Natural killer cell (primary cell): ENCODE results near the gene PPP2R2D. TPM values are rescaled to one million over a fixed set of nuclear protein-coding genes. Genes with fewer than 3 reads are reported as not detected.

Source experiments
- ATAC-seq, 3 donors: fragments of 150-1000 bp in 2 of 3; fragments of 200-7000 bp in 1 of 3; cut with Tn5 transposase; 1 replicate in 1 of 3; 2 replicates in 2 of 3; pipeline ENCODE4 v1.10.0; 2021; ENCODE audit warnings: mild to moderate bottlenecking in 2 of 3, moderate library complexity in 2 of 3
- DNase-seq, 2 donors: peaks; one replicate each; pipeline versions ENCODE4 v3.0.0 to v3.0.0-alpha.2; 2013 to 2021; ENCODE audit warnings: mixed read lengths in 1 of 2
- H3K27ac ChIP-seq: one replicate; pipeline ENCODE4 v1.5.1; 2013; ENCODE audit warnings: mild to moderate bottlenecking, low read length
- H3K27me3 ChIP-seq: one replicate; pipeline ENCODE4 v1.6.1; 2013; ENCODE audit warnings: low read length; ENCODE audit not compliant: control insufficient read depth, insufficient read depth
- H3K36me3 ChIP-seq: one replicate; pipeline ENCODE4 v1.6.1; 2013; ENCODE audit warnings: low read length; ENCODE audit not compliant: control insufficient read depth, insufficient read depth
- H3K4me1 ChIP-seq: one replicate; pipeline ENCODE4 v1.6.1; 2013; ENCODE audit warnings: low read length; ENCODE audit not compliant: control insufficient read depth, insufficient read depth
- H3K4me3 ChIP-seq: one replicate; pipeline ENCODE4 v1.5.1; 2013; ENCODE audit warnings: low read length
- H3K9me3 ChIP-seq: one replicate; pipeline ENCODE4 v1.6.1; 2013; ENCODE audit warnings: low read length; ENCODE audit not compliant: control insufficient read depth, insufficient read depth
- H3K27ac Mint-ChIP-seq, 2 donors: one replicate each; pipeline ENCODE4 v1.8.0; 2022; ENCODE audit warnings: mild to moderate bottlenecking in 2 of 2, mixed read lengths in 2 of 2, moderate library complexity in 1 of 2
- H3K27me3 Mint-ChIP-seq, 2 donors: one replicate each; pipeline ENCODE4 v1.8.0; 2022; ENCODE audit warnings: low read depth in 2 of 2, mixed read lengths in 2 of 2
- H3K36me3 Mint-ChIP-seq: one replicate; pipeline ENCODE4 v1.8.0; 2022; ENCODE audit warnings: mixed read lengths
- H3K4me1 Mint-ChIP-seq, 2 donors: one replicate each; pipeline ENCODE4 v1.8.0; 2022; ENCODE audit warnings: mixed read lengths in 2 of 2
- H3K4me3 Mint-ChIP-seq: one replicate; pipeline ENCODE4 v1.8.0; 2022; ENCODE audit warnings: mild to moderate bottlenecking, moderate library complexity, mixed read lengths
- H3K9me3 Mint-ChIP-seq, 2 donors: one replicate each; pipeline ENCODE4 v1.8.0; 2022; ENCODE audit warnings: mixed read lengths in 2 of 2
- WGBS: methylation state at CpG from one replicate; pipeline ENCODE4 v1.1.7; 2013; ENCODE audit warnings: missing lambda C conversion rate; ENCODE audit not compliant: insufficient coverage; 5-methylcytosine and 5-hydroxymethylcytosine counted together
- intact Hi-C: fragments of 100-400 bp; cut with micrococcal nuclease; formaldehyde crosslinking; loops from one replicate; pipeline ENCODE4 v1.14.2; 2022
- total RNA-seq, 4 donors: library from RNA; stranded (reverse); fragments of 120-200 nt in 1 of 4; gene quantifications; one replicate each; pipeline versions ENCODE4 v1.2.3 to v1.2.4, GENCODE V29; 2013 to 2022
- TF ChIP-seq, protein P1 (sequence below): fragments of 200-600 bp; IDR thresholded peaks from one replicate; pipeline ENCODE4 v1.8.0; 2022; ENCODE audit warnings: antibody characterized with exemption

The PPP2R2D gene
- total RNA-seq, 3 donors from 2014 or later (not counting 1 experiment from before 2014, with no cell fraction given): 28.6 to 39.8 (median 35.8) TPM

DNA sequence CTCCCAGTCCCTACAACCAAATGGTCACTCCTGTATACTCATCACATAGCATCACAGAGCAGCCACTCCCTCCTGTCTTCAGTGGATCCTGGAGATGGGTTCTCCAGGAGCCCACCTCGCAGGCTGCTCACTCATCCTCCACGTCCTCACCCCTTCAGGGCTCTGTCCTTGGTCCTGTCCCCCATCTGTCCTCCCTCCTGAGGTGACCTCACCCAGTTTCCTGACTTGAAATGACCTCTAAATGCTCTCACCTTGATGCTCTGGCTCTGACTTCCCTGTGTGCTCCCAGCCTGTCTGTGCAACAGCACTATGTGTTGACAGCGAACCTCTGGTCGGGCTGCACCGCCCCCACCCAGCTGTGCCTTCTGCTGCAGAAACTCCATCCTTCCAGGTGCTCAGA lies 2.1 kb upstream of the PPP2R2D start:
- TF ChIP-seq, protein P1, sequence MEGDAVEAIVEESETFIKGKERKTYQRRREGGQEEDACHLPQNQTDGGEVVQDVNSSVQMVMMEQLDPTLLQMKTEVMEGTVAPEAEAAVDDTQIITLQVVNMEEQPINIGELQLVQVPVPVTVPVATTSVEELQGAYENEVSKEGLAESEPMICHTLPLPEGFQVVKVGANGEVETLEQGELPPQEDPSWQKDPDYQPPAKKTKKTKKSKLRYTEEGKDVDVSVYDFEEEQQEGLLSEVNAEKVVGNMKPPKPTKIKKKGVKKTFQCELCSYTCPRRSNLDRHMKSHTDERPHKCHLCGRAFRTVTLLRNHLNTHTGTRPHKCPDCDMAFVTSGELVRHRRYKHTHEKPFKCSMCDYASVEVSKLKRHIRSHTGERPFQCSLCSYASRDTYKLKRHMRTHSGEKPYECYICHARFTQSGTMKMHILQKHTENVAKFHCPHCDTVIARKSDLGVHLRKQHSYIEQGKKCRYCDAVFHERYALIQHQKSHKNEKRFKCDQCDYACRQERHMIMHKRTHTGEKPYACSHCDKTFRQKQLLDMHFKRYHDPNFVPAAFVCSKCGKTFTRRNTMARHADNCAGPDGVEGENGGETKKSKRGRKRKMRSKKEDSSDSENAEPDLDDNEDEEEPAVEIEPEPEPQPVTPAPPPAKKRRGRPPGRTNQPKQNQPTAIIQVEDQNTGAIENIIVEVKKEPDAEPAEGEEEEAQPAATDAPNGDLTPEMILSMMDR: no peak
- no peaks in the 10 kb centered on the region for H3K27me3 ChIP-seq
- no peaks in the 10 kb centered on the region for H3K9me3 ChIP-seq
- peak overlapping the region; percentile 30 to 92 for H3K27ac Mint-ChIP-seq
- no peak for ATAC-seq
- H3K4me3 ChIP-seq: no peak overlapping the region
- no peaks in the 10 kb centered on the region for H3K9me3 Mint-ChIP-seq
- WGBS: 92% methylated on average over 5 of the region's 5 CpGs
- no peaks in the 10 kb centered on the region for H3K36me3 Mint-ChIP-seq
- DNase-seq: no peak
- H3K4me3 Mint-ChIP-seq: peak overlapping the region; percentile 89
- intact Hi-C loops: no loop called here
- peaks cover 3% of the 10 kb centered on the region in 2 donors for H3K27me3 Mint-ChIP-seq
- H3K4me1 Mint-ChIP-seq: peaks cover 53 to 63% of the 10 kb centered on the region in 2 donors
- no peak overlapping the region for H3K27ac ChIP-seq
- H3K36me3 ChIP-seq: no peaks in the 10 kb centered on the region
- peaks cover 57% of the 10 kb centered on the region for H3K4me1 ChIP-seq

DNA sequence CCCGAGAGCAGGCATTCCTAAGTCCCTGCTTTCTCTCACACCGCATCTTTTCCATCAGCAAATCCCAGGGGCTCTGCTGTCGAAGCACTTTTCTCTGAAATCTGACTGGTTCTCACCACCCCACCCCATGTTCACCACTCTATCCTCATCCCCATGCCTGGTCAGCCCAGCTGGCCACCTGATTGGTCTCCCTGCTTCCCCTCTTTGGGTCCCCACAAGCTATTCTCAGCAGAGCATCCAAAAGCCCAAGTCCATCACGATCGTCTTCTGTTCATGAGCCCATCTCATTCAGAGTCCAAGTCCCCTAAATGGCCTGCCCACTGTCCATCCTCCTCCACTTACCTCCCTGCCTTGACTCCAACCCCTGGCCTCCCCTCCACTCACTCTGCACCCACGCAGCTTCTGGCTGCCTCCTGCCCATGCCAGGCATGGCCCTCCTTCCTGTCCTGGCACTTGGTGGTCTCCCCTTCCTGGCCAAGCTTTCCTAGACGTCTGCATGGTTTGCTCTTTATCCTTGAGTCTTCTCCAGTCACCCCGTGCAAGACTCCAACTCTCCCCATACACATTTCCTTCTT lies 1.6 kb upstream of the PPP2R2D start:
- DNase-seq (no peak), ATAC-seq (no peak)
- WGBS: 81% methylated on average over 8 of the region's 8 CpGs
- Histone ChIP-seq H3K9me3 (no peaks in the 10 kb centered on the region), H3K27ac (no peak overlapping the region), H3K27me3 (no peaks in the 10 kb centered on the region), H3K4me1 (peaks cover 61% of the 10 kb centered on the region), H3K4me3 (no peak overlapping the region), H3K36me3 (no peaks in the 10 kb centered on the region)
- Mint-ChIP-seq H3K27ac (peak overlapping the region; percentile 86 to 92), H3K9me3 (no peaks in the 10 kb centered on the region), H3K27me3 (no peaks in the 10 kb centered on the region), H3K36me3 (no peaks in the 10 kb centered on the region), H3K4me1 (peaks cover 56 to 68% of the 10 kb centered on the region in 2 donors), H3K4me3 (peak overlapping the region; percentile 89)
- TF ChIP-seq, protein P1: no peak
- intact Hi-C loops: no loop called here

DNA sequence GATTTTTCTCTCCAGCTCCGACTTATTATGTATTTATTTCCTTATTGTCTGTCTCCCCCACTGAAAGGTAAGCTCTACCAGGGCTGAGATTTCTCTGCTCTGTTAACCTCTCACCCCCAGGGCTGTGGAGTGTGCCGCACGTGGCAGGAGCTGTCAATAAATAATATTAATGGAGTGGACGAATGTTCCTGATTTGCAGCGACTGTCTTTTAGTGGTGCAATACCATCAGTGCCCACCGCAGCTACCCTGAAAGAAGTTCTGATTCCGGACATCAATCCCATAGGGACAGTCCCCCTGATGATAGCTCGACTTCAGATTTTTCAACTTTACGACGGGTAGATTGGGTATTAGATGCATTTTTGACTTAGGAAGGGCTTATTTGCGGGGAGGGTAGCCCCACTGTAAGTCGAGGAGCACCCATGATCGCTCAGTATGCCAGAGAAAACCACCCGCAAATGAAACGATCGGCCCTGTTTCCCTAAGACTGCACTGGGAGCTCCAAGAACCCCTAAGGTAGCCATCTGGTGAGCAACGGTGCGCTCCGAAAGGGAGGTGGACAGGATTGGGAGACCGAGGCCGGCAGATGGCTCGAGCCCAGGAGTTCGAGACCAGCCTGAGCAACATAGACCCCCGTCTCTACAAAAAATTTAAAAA lies 986 bp upstream of the PPP2R2D start:
- H3K4me3 Mint-ChIP-seq: peak overlapping the region; percentile 89
- DNase-seq (no peak), ATAC-seq (no peak)
- Histone ChIP-seq H3K4me1 (peaks cover 67% of the 10 kb centered on the region), H3K27me3 (no peaks in the 10 kb centered on the region), H3K36me3 (no peaks in the 10 kb centered on the region), H3K27ac (peak overlapping the region; percentile 78), H3K4me3 (peak overlapping the region; percentile 43), H3K9me3 (no peaks in the 10 kb centered on the region)
- peak overlapping the region; percentile 86 to 92 for H3K27ac Mint-ChIP-seq
- intact Hi-C loops: loop anchor here (5.0 kb wide), 1 partner anchor 257 kb away; no protein-coding TSS in a partner anchor
- no peaks in the 10 kb centered on the region for H3K27me3 Mint-ChIP-seq
- 26% methylated on average over 24 of the region's 24 CpGs for WGBS
- peaks cover 62 to 74% of the 10 kb centered on the region in 2 donors for H3K4me1 Mint-ChIP-seq
- TF ChIP-seq, protein P1: no peak
- no peaks in the 10 kb centered on the region for H3K9me3 Mint-ChIP-seq
- H3K36me3 Mint-ChIP-seq: no peaks in the 10 kb centered on the region
